Measurements from ENCODE around the gene TRH. TPM values are rescaled to one million over a fixed set of nuclear protein-coding genes. Genes with fewer than 3 reads are reported as not detected.
A peak's percentile ranks its signal among the peaks of the same experiment; 100 is the strongest.

The TRH gene
- total RNA-seq, 6 donors from 2014 or later: 0.13 to 0.55 (median 0.32) TPM; not detected in 2

GRCh38 chr3:129958755-129959154 lies 15.8 kb upstream of the TRH start:
- H3K9me3 ChIP-seq: no peaks in the 10 kb centered on the region
- TF ChIP-seq POLR2AphosphoS5 (IDR thresholded peaks at IDR 0.05) (no peak), EP300 (IDR thresholded peaks at IDR 0.05) (no peak), CTCF (IDR thresholded peaks at IDR 0.05) (no peak), POLR2A (IDR thresholded peaks at IDR 0.05) (no peak)
- H3K36me3 ChIP-seq: no peaks in the 10 kb centered on the region
- no peaks in the 10 kb centered on the region for H3K4me1 ChIP-seq
- DNase-seq (peak in 1 of 2 donors; percentile 24), ATAC-seq (ENCODE audit: low FRiP score in 2 of 2) (peak in 1 of 2 donors; percentile 48)
- no peaks in the 10 kb centered on the region for H3K27me3 ChIP-seq
- 49 to 61% methylated on average over 6 of the region's 6 CpGs for WGBS, 2 donors
- H3K4me3 ChIP-seq: no peak overlapping the region
- no peak overlapping the region for H3K27ac ChIP-seq

GRCh38 chr3:129961141-129961541 lies 13.4 kb upstream of the TRH start:
- Histone ChIP-seq H3K9me3 (no peaks in the 10 kb centered on the region), H3K27ac (no peak overlapping the region), H3K4me1 (no peaks in the 10 kb centered on the region), H3K36me3 (no peaks in the 10 kb centered on the region), H3K4me3 (no peak overlapping the region), H3K27me3 (no peaks in the 10 kb centered on the region)
- no peak for DNase-seq
- ATAC-seq (ENCODE audit: low FRiP score in 2 of 2): no peak
- 54 to 74% methylated on average over 4 to 5 of the region's 5 CpGs for WGBS, 2 donors
- TF ChIP-seq POLR2AphosphoS5 (IDR thresholded peaks at IDR 0.05): no peak
- no peak for TF ChIP-seq POLR2A (IDR thresholded peaks at IDR 0.05)

- H3K9me3 ChIP-seq: no peaks in the 10 kb centered on the region
- no peak for ATAC-seq (ENCODE audit: low FRiP score in 2 of 2)
- no peaks in the 10 kb centered on the region for H3K4me1 ChIP-seq
- no peaks in the 10 kb centered on the region for H3K36me3 ChIP-seq
- no peaks in the 10 kb centered on the region for H3K27me3 ChIP-seq
- no peak for DNase-seq
- no peak overlapping the region for H3K27ac ChIP-seq
- TF ChIP-seq POLR2A (IDR thresholded peaks at IDR 0.05) (no peak), EP300 (IDR thresholded peaks at IDR 0.05) (no peak), CTCF (IDR thresholded peaks at IDR 0.05) (no peak), POLR2AphosphoS5 (IDR thresholded peaks at IDR 0.05) (no peak)
- H3K4me3 ChIP-seq: no peak overlapping the region
- WGBS, 2 donors: 78 to 83% methylated on average over 3 of the region's 3 CpGs
Observed at GRCh38 chr3:129962600-129962999, 11.9 kb upstream of the TRH start.

- H3K9me3 ChIP-seq: no peaks in the 10 kb centered on the region
- WGBS, 2 donors: 86 to 95% methylated on average over 2 of the region's 2 CpGs
- H3K27ac ChIP-seq: no peak overlapping the region
- H3K27me3 ChIP-seq: no peaks in the 10 kb centered on the region
- H3K36me3 ChIP-seq: no peaks in the 10 kb centered on the region
- TF ChIP-seq EP300 (IDR thresholded peaks at IDR 0.05) (no peak), POLR2A (IDR thresholded peaks at IDR 0.05) (no peak), CTCF (IDR thresholded peaks at IDR 0.05) (no peak), POLR2AphosphoS5 (IDR thresholded peaks at IDR 0.05) (no peak)
- H3K4me1 ChIP-seq: no peaks in the 10 kb centered on the region
- no peak overlapping the region for H3K4me3 ChIP-seq
- ATAC-seq (ENCODE audit: low FRiP score in 2 of 2) (no peak), DNase-seq (no peak)
Observed at GRCh38 chr3:129965937-129966336, 8.6 kb upstream of the TRH start.

- WGBS, 2 donors: 67 to 73% methylated on average over 4 of the region's 4 CpGs
- no peak for ATAC-seq (ENCODE audit: low FRiP score in 2 of 2)
- Histone ChIP-seq H3K27me3 (no peaks in the 10 kb centered on the region), H3K4me1 (no peaks in the 10 kb centered on the region), H3K4me3 (no peak overlapping the region), H3K36me3 (no peaks in the 10 kb centered on the region), H3K27ac (no peak overlapping the region), H3K9me3 (no peaks in the 10 kb centered on the region)
- no peak for DNase-seq
- TF ChIP-seq EP300 (IDR thresholded peaks at IDR 0.05) (no peak), POLR2AphosphoS5 (IDR thresholded peaks at IDR 0.05) (no peak), CTCF (IDR thresholded peaks at IDR 0.05) (no peak), POLR2A (IDR thresholded peaks at IDR 0.05) (no peak)
Observed at GRCh38 chr3:129966876-129967275, 7.6 kb upstream of the TRH start.

Measured in upper lobe of left lung (tissue), 6 donors.